Measurements from ENCODE around the gene GOLGA6L1. TPM values are rescaled to one million over a fixed set of nuclear protein-coding genes. Genes with fewer than 3 reads are reported as not detected.
"Not testable (repeated sequence)": the region's sequence is repeated elsewhere in the genome, so short reads cannot be mapped to it uniquely, and the experiment has no call there.

GOLGA6L1 gene
- total RNA-seq, 1 experiment from 2014 or later, result not detected

- intact Hi-C loops (cut with micrococcal nuclease; ENCODE audit: unreplicated experiment); ATAC-seq: not testable (repeated sequence)
Observed at GRCh38 chr15:23132787-23133186, 3.8 kb downstream of the GOLGA6L1 start.

GRCh38 chr15:23118208-23118607 is 18.4 kb downstream of the GOLGA6L1 start:
- no peak overlapping the region for H3K27ac ChIP-seq (ENCODE audit: low read length)
- peaks cover 2% of the 10 kb centered on the region for H3K27me3 ChIP-seq (ENCODE audit: control insufficient read depth, insufficient read depth, low read length)
- TF ChIP-seq TCF7L2 (IDR thresholded peaks at IDR 0.05; ENCODE audit: low read depth, low read length) (no peak), REST (IDR thresholded peaks at IDR 0.05; ENCODE audit: insufficient read depth in 1 of 2, low read depth in 2 of 2, low read length in 1 of 2) (no peak), POLR2AphosphoS5 (IDR thresholded peaks at IDR 0.05; ENCODE audit: low read depth, low read length) (no peak), CTCF (IDR thresholded peaks at IDR 0.05) (no peak), SIN3A (IDR thresholded peaks at IDR 0.05; ENCODE audit: borderline replicate concordance, insufficient read depth, low read depth, low read length) (no peak)
- in situ Hi-C loops (cut with HindIII; ENCODE audit: low pct_unique_long_range_greater_than_20kb, low sequenced_read_pairs) (no loop called here), intact Hi-C loops (cut with micrococcal nuclease; ENCODE audit: unreplicated experiment) (no loop called here)
- H3K4me1 ChIP-seq (ENCODE audit: control insufficient read depth, insufficient read depth, low read length), result no peaks in the 10 kb centered on the region
- CTCF ChIA-PET, result no interaction called here
- H3K9me3 ChIP-seq (ENCODE audit: control insufficient read depth, insufficient read depth, low read depth, low read length), result no peaks in the 10 kb centered on the region
- no peak for ATAC-seq
- no peak for DNase-seq (ENCODE audit: low read depth, low spot score)
- POLR2A ChIA-PET, result no interaction called here
- no peak overlapping the region for H3K4me3 ChIP-seq (ENCODE audit: low read depth in 2 of 2, low read length in 2 of 2)
- BruUV-seq (replicated peaks), result no TSS peak
- H3K36me3 ChIP-seq (ENCODE audit: control insufficient read depth, insufficient read depth, low read length), result no peaks in the 10 kb centered on the region

More at GRCh38 chr15:23132787-23133186, 3.8 kb downstream of the GOLGA6L1 start:
- in situ Hi-C loops (cut with HindIII; ENCODE audit: low pct_unique_long_range_greater_than_20kb, low sequenced_read_pairs); H3K4me3 ChIP-seq (ENCODE audit: low read depth in 2 of 2, low read length in 2 of 2); H3K27me3 ChIP-seq (ENCODE audit: control insufficient read depth, insufficient read depth, low read length); H3K4me1 ChIP-seq (ENCODE audit: control insufficient read depth, insufficient read depth, low read length); POLR2A ChIA-PET; DNase-seq (ENCODE audit: low read depth, low spot score); H3K9me3 ChIP-seq (ENCODE audit: control insufficient read depth, insufficient read depth, low read depth, low read length); H3K27ac ChIP-seq (ENCODE audit: low read length); CTCF ChIA-PET; BruUV-seq (replicated peaks); H3K36me3 ChIP-seq (ENCODE audit: control insufficient read depth, insufficient read depth, low read length): not testable (repeated sequence)

DNA sequence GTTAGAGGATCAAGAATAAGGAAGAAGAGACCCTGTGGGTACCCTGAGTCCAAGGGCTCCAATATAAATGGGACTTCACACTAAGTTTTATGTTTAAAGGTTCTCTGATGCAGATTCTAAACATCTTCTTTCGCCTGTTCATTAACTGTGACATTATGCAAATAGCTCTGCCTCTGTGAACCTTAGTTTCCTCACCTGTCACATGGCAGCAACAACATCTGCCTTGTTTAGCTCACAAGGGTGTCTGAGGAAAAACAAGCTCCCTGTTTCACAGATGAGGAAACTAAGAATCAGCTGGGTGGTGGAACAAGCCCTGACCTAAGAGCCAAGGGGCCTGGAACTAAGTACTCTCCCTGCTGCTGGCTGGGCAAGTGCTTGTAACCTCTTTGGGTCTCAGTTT is 40.8 kb downstream of the GOLGA6L1 start:
- Histone ChIP-seq H3K4me1 (ENCODE audit: control insufficient read depth, insufficient read depth, low read length) (no peaks in the 10 kb centered on the region), H3K9me3 (ENCODE audit: control insufficient read depth, insufficient read depth, low read depth, low read length) (no peaks in the 10 kb centered on the region), H3K27me3 (ENCODE audit: control insufficient read depth, insufficient read depth, low read length) (peaks cover 8% of the 10 kb centered on the region), H3K4me3 (ENCODE audit: low read depth in 2 of 2, low read length in 2 of 2) (no peak overlapping the region), H3K27ac (ENCODE audit: low read length) (no peak overlapping the region), H3K36me3 (ENCODE audit: control insufficient read depth, insufficient read depth, low read length) (no peaks in the 10 kb centered on the region)
- POLR2A ChIA-PET, result no interaction called here
- BruUV-seq (replicated peaks), result no TSS peak
- in situ Hi-C loops (cut with HindIII; ENCODE audit: low pct_unique_long_range_greater_than_20kb, low sequenced_read_pairs) (no loop called here), intact Hi-C loops (cut with micrococcal nuclease; ENCODE audit: unreplicated experiment) (no loop called here)
- TF ChIP-seq CTCF (IDR thresholded peaks at IDR 0.05) (no peak), TCF7L2 (IDR thresholded peaks at IDR 0.05; ENCODE audit: low read depth, low read length) (no peak), REST (IDR thresholded peaks at IDR 0.05; ENCODE audit: insufficient read depth in 1 of 2, low read depth in 2 of 2, low read length in 1 of 2) (no peak), SIN3A (IDR thresholded peaks at IDR 0.05; ENCODE audit: borderline replicate concordance, insufficient read depth, low read depth, low read length) (no peak), POLR2AphosphoS5 (IDR thresholded peaks at IDR 0.05; ENCODE audit: low read depth, low read length) (no peak)
- DNase-seq (ENCODE audit: low read depth, low spot score) (no peak), ATAC-seq (no peak)
- CTCF ChIA-PET, result no interaction called here
